Pons (tissue), 1 donor: ENCODE data around the gene CNTN4.
"Not testable (repeated sequence)": the region's sequence is repeated elsewhere in the genome, so short reads cannot be mapped to it uniquely, and the experiment has no call there.

Experiments
- DNase-seq: peaks from one replicate; pipeline ENCODE4 v3.0.0-alpha.2; 2016; ENCODE audit warnings: low spot score

CNTN4 gene

GRCh38 chr3:2792432-2792831 is 693.8 kb downstream of the CNTN4 start:
- DNase-seq: no peak

GRCh38 chr3:2793987-2794386 is 695.3 kb downstream of the CNTN4 start:
- no peak for DNase-seq

- no peak for DNase-seq
Measured at GRCh38 chr3:2802429-2802828, 703.8 kb downstream of the CNTN4 start.

GRCh38 chr3:2807514-2807913 is 708.8 kb downstream of the CNTN4 start:
- no peak for DNase-seq

GRCh38 chr3:2810723-2811122 is 712.1 kb downstream of the CNTN4 start:
- no peak for DNase-seq

- DNase-seq: no peak
Measured at GRCh38 chr3:2819571-2819970, 720.9 kb downstream of the CNTN4 start.

- not testable (repeated sequence) for DNase-seq
Measured at GRCh38 chr3:2820982-2821381, 722.3 kb downstream of the CNTN4 start.

GRCh38 chr3:2822611-2823010 is 723.9 kb downstream of the CNTN4 start:
- no peak for DNase-seq

GRCh38 chr3:2823031-2823430 is 724.4 kb downstream of the CNTN4 start:
- no peak for DNase-seq

GRCh38 chr3:2823437-2824211 is 725.0 kb downstream of the CNTN4 start:
- DNase-seq: no peak

GRCh38 chr3:2826036-2826435 is 727.4 kb downstream of the CNTN4 start:
- no peak for DNase-seq

GRCh38 chr3:2826453-2826852 is 727.8 kb downstream of the CNTN4 start:
- DNase-seq: no peak

- no peak for DNase-seq
Measured at GRCh38 chr3:2837239-2837638, 738.6 kb downstream of the CNTN4 start.

- no peak for DNase-seq
Measured at GRCh38 chr3:2837910-2838309, 739.2 kb downstream of the CNTN4 start.

GRCh38 chr3:2838546-2839157 is 740.0 kb downstream of the CNTN4 start:
- DNase-seq: no peak

GRCh38 chr3:2839876-2840275 is 741.2 kb downstream of the CNTN4 start:
- DNase-seq: no peak

- DNase-seq: no peak
Measured at GRCh38 chr3:2847062-2847841, 748.6 kb downstream of the CNTN4 start.

GRCh38 chr3:2849092-2849491 is 750.4 kb downstream of the CNTN4 start:
- DNase-seq: no peak

GRCh38 chr3:2850701-2851100 is 752.0 kb downstream of the CNTN4 start:
- no peak for DNase-seq

GRCh38 chr3:2851361-2851760 is 752.7 kb downstream of the CNTN4 start:
- no peak for DNase-seq

- DNase-seq: no peak
Measured at GRCh38 chr3:2851835-2852234, 753.2 kb downstream of the CNTN4 start.

GRCh38 chr3:2853651-2854050 is 755.0 kb downstream of the CNTN4 start:
- no peak for DNase-seq
